HUES6 (cell line): ENCODE results near the gene CDKAL1.

ENCODE experiments used
- H3K27ac ChIP-seq: 2 replicates; pipeline ENCODE4 v1.7.0; 2013; ENCODE audit warnings: low read depth, mild to moderate bottlenecking, low read length, inconsistent platforms
- H3K27me3 ChIP-seq: 2 replicates; pipeline ENCODE4 v1.6.1; 2013; ENCODE audit warnings: low read length; ENCODE audit not compliant: control insufficient read depth, insufficient read depth
- H3K36me3 ChIP-seq: 2 replicates; pipeline ENCODE4 v1.6.1; 2013; ENCODE audit warnings: low read length; ENCODE audit not compliant: control insufficient read depth, insufficient read depth
- H3K4me1 ChIP-seq: 2 replicates; pipeline ENCODE4 v1.6.1; 2013; ENCODE audit warnings: low read length; ENCODE audit not compliant: control insufficient read depth, insufficient read depth
- H3K4me3 ChIP-seq: 2 replicates; pipeline ENCODE4 v1.5.1; 2013; ENCODE audit warnings: low read depth, low read length
- H3K9ac ChIP-seq: one replicate; pipeline ENCODE4 v1.6.1; 2013; ENCODE audit warnings: mild to moderate bottlenecking, low read length
- H3K9me3 ChIP-seq: 2 replicates; pipeline ENCODE4 v1.6.1; 2013; ENCODE audit warnings: low read depth, low read length; ENCODE audit not compliant: control insufficient read depth, insufficient read depth

CDKAL1 gene

DNA sequence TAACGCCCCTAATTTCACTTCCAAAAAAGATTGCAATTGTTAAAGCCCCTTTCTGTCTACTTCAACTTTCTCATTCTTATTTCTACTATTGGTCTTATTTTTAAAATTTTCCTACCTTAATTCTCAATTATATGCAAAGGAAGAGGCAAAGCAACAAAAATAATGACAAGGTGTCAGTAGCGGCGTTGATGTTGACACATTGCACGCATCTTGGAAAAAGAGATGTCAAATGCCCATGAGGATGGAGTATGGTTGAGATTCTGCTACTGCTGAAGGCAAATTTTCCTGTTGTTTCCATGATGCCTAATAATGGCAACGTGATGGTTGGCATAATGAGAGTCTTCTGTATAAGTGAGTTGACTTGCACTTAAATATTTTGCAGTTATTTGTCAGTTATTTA lies 258.9 kb downstream of the CDKAL1 start:
- Histone ChIP-seq H3K4me1 (no peaks in the 10 kb centered on the region; the same call in 1 of the 2 replicates), H3K9me3 (no peaks in the 10 kb centered on the region), H3K9ac (no peak overlapping the region), H3K27me3 (no peaks in the 10 kb centered on the region), H3K36me3 (no peaks in the 10 kb centered on the region), H3K4me3 (no peak overlapping the region), H3K27ac (no peak overlapping the region)

DNA sequence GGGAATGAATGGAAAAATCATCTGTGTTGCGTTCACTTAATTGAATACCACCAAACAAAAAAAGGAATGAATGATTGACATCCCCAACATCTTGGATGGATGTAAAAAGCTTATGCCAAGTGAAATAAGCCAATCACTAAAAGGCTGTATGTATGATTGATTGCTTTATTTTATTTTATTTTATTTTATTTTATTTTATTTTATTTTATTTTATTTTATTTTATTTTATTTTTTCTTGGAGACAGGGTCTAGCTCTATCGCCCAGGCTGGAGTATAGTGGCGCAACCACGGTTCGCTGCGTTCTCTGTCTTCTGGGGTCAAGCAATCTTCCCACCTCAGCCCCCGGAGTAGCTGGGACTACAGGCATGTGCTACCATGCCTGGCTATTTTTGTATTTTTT lies 263.3 kb downstream of the CDKAL1 start:
- H3K4me3 ChIP-seq = no peak overlapping the region
- H3K9ac ChIP-seq = no peak overlapping the region
- no peak overlapping the region for H3K27ac ChIP-seq
- H3K36me3 ChIP-seq = no peaks in the 10 kb centered on the region
- no peaks in the 10 kb centered on the region for H3K27me3 ChIP-seq
- no peaks in the 10 kb centered on the region for H3K9me3 ChIP-seq
- H3K4me1 ChIP-seq = no peaks in the 10 kb centered on the region

DNA sequence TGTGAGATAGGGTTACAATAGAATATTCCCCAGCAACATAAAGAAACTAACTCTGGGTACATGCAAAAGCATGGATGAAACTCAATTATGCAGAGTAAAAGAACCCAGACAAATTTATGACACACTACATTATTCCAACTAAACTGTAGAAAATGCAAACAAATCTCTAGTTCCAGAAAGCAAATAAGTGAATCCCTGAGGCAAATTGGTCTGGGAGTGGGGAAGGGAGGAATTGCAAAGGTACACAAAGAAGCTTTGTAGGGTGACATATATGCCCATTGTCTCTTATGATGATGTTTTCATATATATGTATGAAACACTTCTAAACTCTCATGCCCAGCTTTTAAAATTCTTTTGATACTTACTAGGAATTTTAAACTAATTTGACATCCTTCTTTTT lies 266.0 kb downstream of the CDKAL1 start:
- H3K4me3 ChIP-seq = no peak overlapping the region
- no peaks in the 10 kb centered on the region for H3K27me3 ChIP-seq
- H3K4me1 ChIP-seq = no peaks in the 10 kb centered on the region
- H3K36me3 ChIP-seq = no peaks in the 10 kb centered on the region
- no peaks in the 10 kb centered on the region for H3K9me3 ChIP-seq
- H3K9ac ChIP-seq = no peak overlapping the region
- no peak overlapping the region for H3K27ac ChIP-seq

DNA sequence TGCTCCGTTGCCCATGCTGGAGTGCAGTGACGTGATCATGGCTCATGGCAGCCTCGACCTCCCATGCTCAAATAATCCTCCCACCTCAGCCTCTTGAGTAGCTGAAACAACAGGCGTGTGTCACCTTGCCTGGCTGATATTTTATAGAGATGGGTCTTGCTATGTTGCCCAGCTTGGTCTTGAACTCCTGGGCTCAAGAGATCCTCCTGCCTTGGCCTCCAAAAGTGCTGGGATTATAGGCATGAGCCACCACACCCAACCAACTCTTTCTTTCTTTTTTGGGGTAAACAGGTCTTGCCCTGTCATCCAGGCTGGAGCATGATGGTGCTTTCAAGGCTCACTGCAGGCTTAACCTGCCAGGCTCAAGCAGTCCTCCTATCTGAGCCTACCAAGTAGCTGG lies 266.4 kb downstream of the CDKAL1 start:
- no peak overlapping the region for H3K4me3 ChIP-seq
- no peaks in the 10 kb centered on the region for H3K4me1 ChIP-seq
- H3K9me3 ChIP-seq = no peaks in the 10 kb centered on the region
- H3K27ac ChIP-seq = no peak overlapping the region
- H3K36me3 ChIP-seq = no peaks in the 10 kb centered on the region
- no peaks in the 10 kb centered on the region for H3K27me3 ChIP-seq
- no peak overlapping the region for H3K9ac ChIP-seq

DNA sequence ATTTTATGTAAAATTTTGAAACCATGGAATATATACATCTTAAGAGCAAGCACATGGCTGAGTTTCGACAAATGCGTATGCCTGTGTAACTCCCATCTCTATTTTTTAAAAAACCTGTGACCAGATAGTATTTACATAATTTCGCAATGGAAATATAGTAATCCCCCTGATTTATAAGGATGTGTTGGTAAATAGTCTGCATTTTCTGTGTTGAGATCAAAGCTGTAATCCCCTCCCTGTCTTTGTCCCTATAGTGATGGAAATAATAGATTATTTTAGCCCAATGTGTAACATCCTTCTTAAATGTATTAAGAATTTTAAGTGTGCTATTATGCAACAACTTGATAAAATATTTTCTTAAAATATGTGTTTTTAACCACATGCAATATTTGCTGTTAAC lies 267.3 kb downstream of the CDKAL1 start:
- no peaks in the 10 kb centered on the region for H3K27me3 ChIP-seq
- no peaks in the 10 kb centered on the region for H3K36me3 ChIP-seq
- H3K27ac ChIP-seq = no peak overlapping the region
- H3K4me1 ChIP-seq = no peaks in the 10 kb centered on the region
- no peak overlapping the region for H3K9ac ChIP-seq
- no peak overlapping the region for H3K4me3 ChIP-seq
- H3K9me3 ChIP-seq = peaks cover 5% of the 10 kb centered on the region; the same call in 1 of the 2 replicates

DNA sequence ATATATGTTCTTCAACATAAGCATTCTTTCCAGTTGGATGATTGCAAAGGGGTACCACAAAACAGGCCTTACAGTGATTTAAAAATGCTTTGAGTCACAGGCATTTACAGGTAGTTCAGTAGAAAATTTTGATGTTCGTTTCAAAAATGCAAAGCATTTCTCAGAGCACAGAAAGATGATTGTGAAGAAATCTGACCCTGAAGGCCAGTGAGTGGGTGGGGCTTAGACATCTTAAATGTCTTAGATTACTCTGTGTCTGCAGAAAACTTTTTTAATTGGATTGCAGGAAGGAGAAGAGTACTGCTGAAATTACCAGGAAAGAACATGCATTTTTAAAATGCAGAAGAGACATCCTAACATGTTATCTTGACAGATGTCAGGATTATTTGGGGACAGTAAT lies 268.3 kb downstream of the CDKAL1 start:
- no peaks in the 10 kb centered on the region for H3K27me3 ChIP-seq
- no peaks in the 10 kb centered on the region for H3K36me3 ChIP-seq
- H3K9me3 ChIP-seq = peaks cover 9% of the 10 kb centered on the region
- no peak overlapping the region for H3K4me3 ChIP-seq
- no peaks in the 10 kb centered on the region for H3K4me1 ChIP-seq
- H3K9ac ChIP-seq = no peak overlapping the region
- no peak overlapping the region for H3K27ac ChIP-seq

DNA sequence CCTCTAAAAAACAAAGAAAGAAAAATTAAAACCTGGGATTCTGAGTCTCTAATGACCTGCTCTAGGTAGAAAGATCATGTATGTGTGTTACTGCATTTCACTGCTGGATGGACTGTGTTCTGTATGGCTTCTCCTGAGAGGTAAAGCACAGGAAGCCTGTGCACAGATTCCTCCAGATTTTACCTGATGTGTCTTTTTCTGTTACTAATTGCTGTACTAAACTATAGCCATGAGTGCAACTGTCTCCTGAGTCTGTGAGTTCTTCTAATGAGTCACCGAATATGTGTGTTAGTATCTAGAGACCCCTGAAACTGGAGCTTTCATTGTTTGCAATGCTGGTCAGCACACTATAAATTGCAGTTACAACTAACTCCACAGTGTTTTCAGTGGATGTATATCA lies 270.8 kb downstream of the CDKAL1 start:
- H3K4me1 ChIP-seq = peaks cover 16% of the 10 kb centered on the region
- H3K4me3 ChIP-seq = no peak overlapping the region
- no peak overlapping the region for H3K9ac ChIP-seq
- no peaks in the 10 kb centered on the region for H3K27me3 ChIP-seq
- no peaks in the 10 kb centered on the region for H3K36me3 ChIP-seq
- no peak overlapping the region for H3K27ac ChIP-seq
- peaks cover 9% of the 10 kb centered on the region for H3K9me3 ChIP-seq

DNA sequence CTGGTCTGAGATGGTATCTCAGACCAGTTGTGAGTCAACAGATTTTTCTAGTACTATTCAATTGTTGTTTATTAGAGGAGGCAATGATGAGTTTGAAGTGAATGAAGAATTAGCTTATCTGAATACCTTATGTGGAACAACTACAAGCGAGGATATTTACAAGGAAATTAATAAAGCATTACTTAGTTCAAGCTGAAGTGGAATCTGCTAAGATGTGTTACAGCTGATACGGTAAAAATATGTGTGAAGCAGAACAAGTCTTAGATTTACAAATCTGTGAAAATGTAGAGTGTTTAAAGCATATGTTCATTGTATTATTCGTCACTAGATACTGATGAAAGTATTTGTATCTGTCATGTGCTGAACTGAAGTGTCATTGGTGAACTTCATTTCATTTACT lies 272.4 kb downstream of the CDKAL1 start:
- Histone ChIP-seq H3K4me3 (no peak overlapping the region), H3K27ac (no peak overlapping the region), H3K9ac (no peak overlapping the region), H3K4me1 (peaks cover 31% of the 10 kb centered on the region), H3K27me3 (no peaks in the 10 kb centered on the region), H3K9me3 (peaks cover 9% of the 10 kb centered on the region), H3K36me3 (no peaks in the 10 kb centered on the region)

DNA sequence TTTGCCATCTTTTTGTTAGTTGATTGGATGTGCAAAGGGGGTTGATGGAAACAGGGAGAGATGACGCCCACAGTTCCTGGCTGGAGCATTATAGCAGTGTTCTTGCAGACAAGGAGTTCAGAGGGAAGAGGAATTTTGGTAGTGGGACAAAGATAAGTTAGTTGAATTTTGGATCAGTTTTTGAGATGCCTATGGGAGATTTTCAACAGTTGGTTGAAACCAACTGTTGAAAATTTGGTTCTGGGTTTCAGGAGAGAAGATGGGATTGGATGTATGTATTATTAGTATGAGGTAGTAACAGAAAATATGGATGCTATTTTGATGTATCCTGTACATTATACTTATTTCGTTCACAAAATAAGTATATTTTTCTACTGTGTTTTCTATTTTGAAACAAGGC lies 274.2 kb downstream of the CDKAL1 start:
- Histone ChIP-seq H3K9ac (no peak overlapping the region), H3K27ac (no peak overlapping the region), H3K27me3 (no peaks in the 10 kb centered on the region), H3K4me1 (peaks cover 38% of the 10 kb centered on the region), H3K9me3 (peaks cover 9% of the 10 kb centered on the region), H3K36me3 (no peaks in the 10 kb centered on the region), H3K4me3 (no peak overlapping the region)

DNA sequence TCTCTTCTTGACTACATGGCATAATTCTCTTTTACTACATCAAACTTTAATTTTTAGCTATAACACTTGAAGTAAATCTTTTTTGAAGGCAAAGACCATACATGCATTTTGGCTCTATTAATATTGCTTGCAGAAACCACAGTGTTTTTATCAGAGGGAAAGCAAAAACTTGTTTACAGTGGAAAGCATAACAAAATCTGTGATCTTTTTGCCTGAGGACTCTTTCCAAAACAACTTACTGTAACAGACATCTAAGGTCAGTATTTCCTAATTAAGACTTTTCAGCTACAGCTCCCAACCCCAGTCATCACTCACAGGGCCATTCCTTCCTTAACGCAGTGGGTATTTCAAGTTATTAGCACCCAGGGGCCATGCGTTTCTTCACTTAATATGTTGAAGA lies 274.7 kb downstream of the CDKAL1 start:
- Histone ChIP-seq H3K9me3 (peaks cover 9% of the 10 kb centered on the region), H3K27me3 (no peaks in the 10 kb centered on the region), H3K4me1 (peaks cover 38% of the 10 kb centered on the region), H3K9ac (no peak overlapping the region), H3K4me3 (no peak overlapping the region), H3K27ac (no peak overlapping the region), H3K36me3 (no peaks in the 10 kb centered on the region)

DNA sequence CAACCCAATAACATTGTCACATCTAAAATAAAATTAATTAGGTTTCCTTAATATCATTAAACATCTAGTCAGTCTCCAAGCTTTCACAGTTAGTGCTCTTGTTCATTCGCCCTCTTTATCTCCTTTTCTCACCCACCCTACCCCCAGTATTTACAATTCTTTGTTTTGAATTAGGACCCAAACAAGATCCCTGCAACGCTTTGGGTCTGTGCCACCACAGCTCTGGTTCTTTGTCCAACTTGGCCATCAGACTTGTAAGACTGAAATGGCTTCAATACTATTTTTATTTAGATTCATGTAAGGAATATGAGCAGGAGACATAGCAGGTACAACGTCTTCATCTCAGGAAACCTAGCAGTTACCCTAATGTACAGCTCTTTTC lies 276.5 kb downstream of the CDKAL1 start:
- Histone ChIP-seq H3K9me3 (peaks cover 9% of the 10 kb centered on the region), H3K4me3 (peak overlapping the region; percentile 15; the same call in 1 of the 2 replicates), H3K36me3 (no peaks in the 10 kb centered on the region), H3K4me1 (peaks cover 38% of the 10 kb centered on the region), H3K27me3 (no peaks in the 10 kb centered on the region), H3K9ac (peak overlapping the region; percentile 25), H3K27ac (peak overlapping the region; percentile 90)
